GM19043 (cell line): ENCODE data around the gene RPEL1.
"Not testable (repeated sequence)": the region's sequence is repeated elsewhere in the genome, so short reads cannot be mapped to it uniquely, and the experiment has no call there.

Experiments used
- ATAC-seq: cut with Tn5 transposase; IDR thresholded peaks from one replicate; pipeline ENCODE4 v1.9.1; 2021; ENCODE audit warnings: low read depth; ENCODE audit not compliant: unreplicated experiment

Gene RPEL1

DNA sequence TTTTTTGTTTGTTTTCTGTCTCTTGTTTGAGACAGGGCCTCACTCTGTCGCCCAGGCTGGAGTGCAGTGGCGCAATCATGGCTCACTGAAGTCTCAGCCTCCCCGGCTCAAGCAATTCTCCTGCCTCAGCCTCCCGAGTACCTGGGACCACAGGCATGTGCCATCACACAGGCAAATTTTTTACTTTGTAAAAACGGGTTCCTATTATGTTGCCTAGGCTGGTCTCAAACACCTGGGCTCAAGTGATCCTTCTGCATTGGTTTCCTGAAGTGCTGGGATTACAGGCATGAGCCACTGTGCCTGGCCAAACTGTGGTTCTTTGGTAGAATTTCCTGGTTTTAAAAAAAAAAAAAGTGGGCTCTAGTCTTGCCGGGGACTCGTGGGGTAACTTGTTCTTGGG lies at the start of gene RPEL1:
Gene RPEL1, plus strand, starts transcription at position 301 of the 400 bp plus-strand sequence. CDS start 110 bp downstream, outside the sequence.
- not testable (repeated sequence) for ATAC-seq

GRCh38 chr10:103196516-103196915 lies 49.2 kb upstream of the RPEL1 start:
- no peak for ATAC-seq

- no peak for ATAC-seq
Measured at GRCh38 chr10:103197174-103197573, 48.5 kb upstream of the RPEL1 start.

- ATAC-seq: no peak
Measured at GRCh38 chr10:103197903-103198302, 47.8 kb upstream of the RPEL1 start.

DNA sequence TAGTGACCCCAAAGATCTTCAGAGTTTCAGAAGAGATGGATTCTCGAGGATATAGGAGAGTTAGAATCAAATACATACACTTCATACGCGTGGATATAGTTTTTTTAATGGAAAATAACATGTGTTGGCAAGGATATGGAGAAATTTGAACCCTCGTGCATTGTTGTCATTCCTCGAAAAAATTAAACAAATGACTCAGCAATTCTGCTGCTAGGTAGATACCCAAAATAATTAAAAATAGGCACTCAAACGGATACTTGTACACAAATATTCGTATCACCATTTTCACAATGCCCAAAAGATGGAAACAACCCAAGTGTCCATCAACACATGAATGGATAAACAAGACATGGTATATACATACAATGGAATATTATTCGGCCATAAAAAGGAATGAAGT lies 47.0 kb upstream of the RPEL1 start:
- ATAC-seq: no peak

GRCh38 chr10:103199488-103199887 lies 46.2 kb upstream of the RPEL1 start:
- ATAC-seq: no peak

- no peak for ATAC-seq
Measured at GRCh38 chr10:103202319-103202718, 43.4 kb upstream of the RPEL1 start.

DNA sequence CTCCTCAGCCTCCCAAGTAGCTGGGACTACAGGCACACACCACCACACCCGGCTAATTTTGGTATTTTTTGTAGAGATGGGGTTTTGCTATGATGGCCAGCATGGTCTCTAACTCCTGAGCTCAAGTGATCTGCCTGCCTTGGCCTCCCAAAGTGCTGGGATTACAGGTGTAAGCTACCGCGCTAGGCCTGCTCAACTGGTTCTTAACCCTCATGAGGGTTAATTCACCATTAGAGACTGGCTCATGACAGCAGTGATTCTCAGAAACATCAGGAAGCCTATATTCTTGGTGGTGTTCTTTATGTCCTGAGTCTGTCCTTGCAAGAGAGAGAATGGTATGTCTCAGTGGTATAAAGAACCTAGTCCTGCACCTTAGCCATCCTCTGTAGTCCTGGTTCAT lies 42.2 kb upstream of the RPEL1 start:
- no peak for ATAC-seq

- no peak for ATAC-seq
Measured at GRCh38 chr10:103204353-103205255, 41.1 kb upstream of the RPEL1 start.

DNA sequence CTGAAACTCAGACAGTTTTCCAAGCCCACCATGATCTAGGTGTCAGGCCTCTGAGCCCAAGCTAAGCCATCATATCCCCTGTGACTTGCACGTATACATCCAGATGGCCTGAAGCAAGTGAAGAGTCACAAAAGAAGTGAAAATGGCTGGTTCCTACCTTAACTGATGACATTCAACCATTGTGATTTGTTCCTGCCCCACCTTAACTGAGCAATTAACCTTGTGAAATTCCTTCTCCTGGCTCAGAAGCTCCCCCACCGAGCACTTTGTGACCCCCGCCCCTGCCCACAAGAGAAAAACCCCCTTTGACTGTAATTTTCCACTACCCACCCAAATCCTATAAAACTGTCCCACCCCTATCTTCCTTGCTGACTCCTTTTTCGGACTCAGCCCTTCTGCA lies 40.3 kb upstream of the RPEL1 start:
- not testable (repeated sequence) for ATAC-seq

DNA sequence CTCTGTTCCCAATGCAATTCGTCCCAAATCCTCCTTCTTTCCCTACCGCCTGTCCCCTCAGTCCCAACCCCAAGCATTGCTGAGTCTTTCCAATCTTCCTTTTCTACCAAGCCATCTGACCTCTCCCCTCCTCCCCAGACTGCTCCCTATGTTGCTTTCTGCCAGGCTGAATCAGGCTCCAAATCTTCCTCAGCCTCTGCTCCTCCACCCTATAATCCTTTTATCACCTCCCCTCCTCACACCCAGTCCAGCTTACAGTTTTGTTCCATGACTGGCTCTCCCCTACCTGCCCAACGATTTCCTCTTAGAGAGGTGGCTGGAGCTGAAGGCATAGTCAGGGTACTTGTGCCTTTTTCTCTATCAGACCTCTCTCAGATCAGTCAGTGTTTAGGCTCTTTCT lies 39.0 kb upstream of the RPEL1 start:
- ATAC-seq: not testable (repeated sequence)

DNA sequence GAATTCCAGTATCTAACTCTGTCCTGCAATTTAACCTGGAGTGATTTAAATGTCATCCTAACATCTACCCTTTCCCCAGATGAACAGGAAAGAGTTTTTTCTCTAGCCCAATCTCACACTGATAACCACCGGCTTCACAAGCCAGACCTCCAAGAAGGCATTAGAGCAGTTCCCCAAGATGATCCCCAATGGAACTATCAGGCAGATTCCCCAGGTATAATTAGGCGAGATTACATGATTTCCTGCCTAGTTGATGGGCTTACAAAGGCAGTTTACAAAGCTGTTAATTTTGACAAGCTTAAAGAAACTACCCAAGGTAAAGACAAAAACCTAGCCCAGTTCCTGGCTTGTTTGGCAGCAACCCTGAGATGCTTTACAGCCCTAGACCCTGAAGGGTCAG lies 38.5 kb upstream of the RPEL1 start:
- ATAC-seq: no peak

GRCh38 chr10:103207643-103208042 lies 38.0 kb upstream of the RPEL1 start:
- ATAC-seq: not testable (repeated sequence)

DNA sequence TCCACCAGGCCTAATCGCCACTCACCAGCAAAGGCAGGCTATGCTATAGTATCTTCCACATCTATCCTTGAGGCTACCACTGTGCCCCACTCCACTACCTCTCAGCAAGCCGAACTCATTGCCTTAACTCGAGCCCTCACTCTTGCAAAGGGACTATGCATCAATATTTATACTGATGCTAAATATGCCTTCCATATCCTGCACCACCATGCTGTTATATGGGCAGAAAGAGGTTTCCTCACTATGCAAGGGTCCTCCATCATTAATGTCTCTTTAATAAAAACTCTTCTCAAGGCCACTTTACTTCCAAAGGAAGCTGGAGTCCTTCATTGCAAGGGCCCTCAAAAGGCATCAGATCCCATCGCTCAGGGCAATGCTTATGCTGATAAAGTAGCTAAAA lies 35.4 kb upstream of the RPEL1 start:
- not testable (repeated sequence) for ATAC-seq

- ATAC-seq: no peak
Measured at GRCh38 chr10:103215601-103216000, 30.1 kb upstream of the RPEL1 start.

GRCh38 chr10:103216362-103216761 lies 29.3 kb upstream of the RPEL1 start:
- not testable (repeated sequence) for ATAC-seq

DNA sequence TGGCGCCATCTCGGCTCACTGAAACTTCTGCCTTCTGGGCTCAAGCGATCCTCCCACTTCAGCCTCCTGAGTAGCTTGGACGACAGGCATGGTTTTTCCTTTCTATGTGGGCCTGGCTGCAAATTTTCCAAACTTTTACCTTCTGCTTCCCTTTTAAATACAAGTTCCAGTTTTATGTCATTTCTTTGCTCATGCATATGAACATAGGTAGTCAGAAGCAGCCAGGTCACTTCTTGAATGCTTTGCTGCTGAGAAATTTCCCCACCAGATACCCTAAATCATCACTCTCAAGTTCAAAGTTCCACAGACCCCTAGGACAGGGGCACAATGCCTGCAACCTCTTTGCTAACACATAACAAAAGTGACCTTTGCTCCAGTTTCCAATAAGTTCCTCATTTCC lies 21.6 kb upstream of the RPEL1 start:
- ATAC-seq: no peak

GRCh38 chr10:103224721-103225120 lies 21.0 kb upstream of the RPEL1 start:
- not testable (repeated sequence) for ATAC-seq

DNA sequence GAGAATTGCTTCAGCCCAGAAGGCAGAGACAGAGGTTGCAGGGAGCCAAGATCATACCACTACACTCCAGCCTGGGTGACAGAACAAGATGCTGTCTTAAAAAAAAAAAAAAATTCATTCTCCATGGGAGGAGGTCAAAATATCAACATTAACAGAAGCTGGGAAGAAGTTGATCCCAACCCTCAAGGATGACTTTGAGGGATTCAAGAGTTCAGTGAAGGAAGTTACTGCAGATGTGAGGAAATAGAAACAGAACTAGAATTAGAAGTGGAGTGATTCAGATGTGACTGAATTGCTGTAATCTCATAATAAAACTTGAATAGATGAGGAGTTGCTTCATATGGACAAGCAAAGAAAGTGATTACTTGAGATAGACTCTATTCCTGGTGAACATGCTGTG lies 19.7 kb upstream of the RPEL1 start:
- ATAC-seq: no peak

- no peak for ATAC-seq
Measured at GRCh38 chr10:103227416-103227815, 18.3 kb upstream of the RPEL1 start.

DNA sequence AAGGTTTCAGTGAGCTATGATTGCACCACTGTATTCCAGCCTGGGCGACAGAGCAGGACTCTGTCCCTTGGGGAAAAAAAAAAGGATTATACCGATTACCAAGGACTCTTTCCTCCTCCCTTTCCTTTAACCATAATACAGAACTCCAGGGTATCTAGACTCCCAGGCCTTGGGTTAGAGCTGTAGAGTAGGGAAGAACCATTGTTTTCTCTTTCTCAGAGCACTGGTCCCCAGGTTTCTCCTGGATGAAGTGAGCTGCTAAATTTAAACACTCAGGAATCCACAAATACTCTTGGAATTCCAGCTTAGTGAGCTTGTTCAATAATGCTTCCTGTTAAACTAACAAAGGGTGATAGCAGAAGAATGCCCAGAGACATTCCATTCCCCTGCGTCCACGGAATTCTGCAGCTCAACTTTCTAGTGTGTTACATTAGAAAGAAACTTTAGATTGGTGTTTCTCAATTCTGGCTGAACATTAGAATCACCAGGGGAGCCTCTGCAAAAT lies 14.6 kb upstream of the RPEL1 start:
- ATAC-seq: no peak

DNA sequence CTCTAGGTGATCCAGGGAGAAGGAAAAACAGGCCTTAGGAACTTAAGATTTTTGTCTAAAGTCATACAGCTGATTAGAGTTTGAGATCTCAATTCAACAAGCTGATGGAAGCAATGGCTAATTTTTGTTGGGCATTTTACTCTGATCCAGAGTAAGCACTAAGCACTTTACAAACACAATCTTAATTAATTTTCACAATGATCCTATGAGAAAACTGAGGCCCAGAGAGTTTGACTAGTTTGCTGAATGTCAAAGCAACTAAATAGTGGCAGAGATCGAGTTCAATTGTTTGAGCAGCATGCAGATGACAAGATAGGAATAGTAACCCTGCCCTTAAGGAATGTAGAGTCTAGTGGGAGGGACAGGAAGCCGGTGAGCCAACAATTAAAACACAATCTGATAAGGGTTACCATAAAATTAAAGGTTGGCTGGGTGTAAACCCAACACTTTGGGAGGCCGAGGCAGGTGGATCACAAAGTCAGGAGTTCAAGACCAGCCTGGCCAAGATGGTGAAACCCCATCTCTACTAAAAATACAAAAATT lies 13.5 kb upstream of the RPEL1 start:
- no peak for ATAC-seq
